NOMO-1 treated with dmso at 0.1 percent for 144 hours (cell line): ENCODE measurements around the gene RAPGEF1.
"Not testable (repeated sequence)": the region's sequence is repeated elsewhere in the genome, so short reads cannot be mapped to it uniquely, and the experiment has no call there.

ENCODE experiments used
- DNase-seq: peaks from one replicate; lab custom pipeline; 2025; ENCODE audit not compliant: unreplicated experiment; lab: John Stamatoyannopoulos, UW

RAPGEF1 gene

DNA sequence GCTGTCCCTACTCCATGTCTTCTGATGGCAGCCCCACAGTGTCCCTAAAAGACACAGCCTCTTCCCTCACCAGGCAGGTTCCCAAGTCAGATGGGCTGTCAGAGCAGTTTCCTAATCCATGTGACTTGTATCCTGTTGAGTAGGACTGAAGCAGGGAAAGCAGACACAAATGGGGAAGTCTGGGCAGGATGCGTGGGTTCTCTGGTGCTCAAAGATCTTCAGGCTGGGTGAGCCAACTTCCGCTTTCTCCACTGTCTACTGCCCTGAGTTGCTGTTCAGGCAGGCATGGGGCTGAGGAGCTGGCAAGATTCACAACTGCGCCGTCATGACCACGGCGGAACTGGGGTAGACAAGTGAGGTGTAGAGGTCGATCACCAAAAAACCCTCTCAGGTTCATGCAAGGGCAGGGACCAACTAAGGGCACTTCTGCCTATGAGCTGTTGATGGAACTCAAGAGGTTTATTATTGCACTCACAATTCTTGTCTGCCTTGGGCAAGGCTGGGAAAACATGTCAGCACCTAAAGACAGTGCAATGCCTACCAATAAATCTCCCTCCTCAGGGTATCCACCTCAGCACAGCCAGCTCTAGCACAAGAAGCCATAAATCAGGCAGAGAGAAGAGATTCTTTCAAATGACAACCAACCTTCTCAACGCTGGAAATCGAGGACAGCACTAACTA is 83.4 kb downstream of the RAPGEF1 start:
- peak; percentile 98 for DNase-seq

DNA sequence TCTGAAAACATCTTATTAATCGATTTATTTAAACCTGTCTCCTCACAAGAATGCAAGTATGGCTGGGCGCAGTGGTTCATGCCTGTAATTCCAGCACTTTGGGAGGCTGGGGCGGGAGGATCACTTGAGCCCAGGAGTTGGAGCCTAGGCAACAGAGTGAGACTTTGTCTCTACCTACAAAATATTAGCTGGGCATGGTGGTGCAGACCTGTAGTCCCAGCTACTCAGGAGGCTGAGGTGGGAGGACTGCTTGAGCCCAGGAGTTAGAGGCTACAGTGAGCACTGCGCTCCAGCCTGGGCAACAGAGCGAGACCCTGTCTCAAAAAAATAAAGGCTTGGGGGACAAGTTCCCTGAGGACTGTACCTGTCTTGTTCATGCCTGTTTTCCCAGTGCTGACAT is 85.5 kb downstream of the RAPGEF1 start:
- DNase-seq, result not testable (repeated sequence)

- DNase-seq, result peak; percentile 7
Observed at GRCh38 chr9:131651599-131651998, 88.3 kb downstream of the RAPGEF1 start.

DNA sequence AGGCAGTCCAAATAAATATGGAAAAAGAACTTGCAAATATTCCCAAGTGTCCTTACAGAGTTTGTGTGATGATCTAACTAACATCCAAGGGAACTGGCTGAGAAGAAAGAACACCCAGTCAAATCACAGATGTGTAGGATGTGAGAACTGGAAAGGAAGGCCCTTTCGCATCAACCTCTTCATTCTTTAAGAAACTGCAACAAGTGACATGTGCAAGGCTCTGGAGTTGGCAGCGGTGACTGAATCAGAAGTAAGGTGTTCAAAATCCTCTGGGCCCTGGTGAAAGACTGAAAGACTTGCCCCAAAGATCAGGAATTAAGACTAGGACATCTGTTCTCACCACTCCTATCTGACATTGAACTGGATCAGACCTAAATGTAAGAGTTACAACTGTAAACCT is 88.7 kb downstream of the RAPGEF1 start:
- no peak for DNase-seq

- no peak for DNase-seq
Observed at GRCh38 chr9:131650254-131650653, 89.6 kb downstream of the RAPGEF1 start.

DNA sequence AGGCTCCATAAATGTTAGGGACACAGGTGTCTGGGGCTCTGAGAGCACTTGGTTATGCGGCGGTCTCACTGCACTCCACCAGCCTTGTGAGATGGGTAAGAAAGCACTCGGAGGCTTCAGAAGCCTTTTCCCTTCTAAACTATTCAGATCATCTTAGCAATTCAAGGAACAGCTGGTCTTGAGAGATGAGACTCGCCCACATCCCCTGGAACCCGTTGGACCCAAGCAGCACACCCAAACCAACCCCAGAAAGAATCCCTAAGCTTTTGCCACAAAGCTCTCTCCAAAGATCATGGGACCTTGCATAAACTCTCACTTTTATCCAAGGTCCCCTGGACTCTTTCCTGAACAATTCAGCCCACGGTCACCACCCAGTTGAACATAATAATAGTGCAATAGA is 90.2 kb downstream of the RAPGEF1 start:
- DNase-seq, result no peak

DNA sequence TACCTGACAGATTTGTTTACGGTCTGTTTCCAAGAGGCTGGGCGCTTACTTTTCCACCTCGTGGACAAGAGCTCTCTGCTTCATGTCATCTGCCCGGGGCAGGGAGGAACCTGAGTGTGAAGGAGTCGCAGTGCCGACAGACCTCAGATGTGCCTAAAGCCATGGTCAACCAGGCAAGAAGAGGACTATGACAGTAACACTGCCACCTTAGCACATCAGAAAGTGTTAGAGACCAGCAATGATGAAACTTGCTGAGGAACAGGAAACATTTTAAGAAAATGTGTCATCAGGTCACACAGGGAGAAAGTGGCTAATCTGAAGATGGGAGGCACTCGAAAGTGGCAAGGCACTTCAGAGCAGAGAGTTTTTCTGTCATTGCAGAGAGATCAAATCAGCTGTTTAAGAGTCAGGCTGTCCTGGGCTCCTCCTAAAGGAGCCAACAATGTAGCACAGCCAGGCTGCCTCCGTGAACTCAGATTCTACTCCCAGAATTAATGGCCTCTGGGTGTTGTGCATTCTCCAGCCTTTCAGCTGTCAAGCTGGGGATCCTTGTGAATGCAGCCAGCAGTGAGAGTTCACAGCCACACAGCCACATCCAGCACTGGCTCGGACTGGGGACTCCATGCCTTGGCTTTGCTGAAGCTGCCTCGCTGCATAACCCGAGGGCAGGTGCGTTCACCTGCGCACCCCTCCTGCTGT is 94.6 kb downstream of the RAPGEF1 start:
- DNase-seq, result no peak

DNA sequence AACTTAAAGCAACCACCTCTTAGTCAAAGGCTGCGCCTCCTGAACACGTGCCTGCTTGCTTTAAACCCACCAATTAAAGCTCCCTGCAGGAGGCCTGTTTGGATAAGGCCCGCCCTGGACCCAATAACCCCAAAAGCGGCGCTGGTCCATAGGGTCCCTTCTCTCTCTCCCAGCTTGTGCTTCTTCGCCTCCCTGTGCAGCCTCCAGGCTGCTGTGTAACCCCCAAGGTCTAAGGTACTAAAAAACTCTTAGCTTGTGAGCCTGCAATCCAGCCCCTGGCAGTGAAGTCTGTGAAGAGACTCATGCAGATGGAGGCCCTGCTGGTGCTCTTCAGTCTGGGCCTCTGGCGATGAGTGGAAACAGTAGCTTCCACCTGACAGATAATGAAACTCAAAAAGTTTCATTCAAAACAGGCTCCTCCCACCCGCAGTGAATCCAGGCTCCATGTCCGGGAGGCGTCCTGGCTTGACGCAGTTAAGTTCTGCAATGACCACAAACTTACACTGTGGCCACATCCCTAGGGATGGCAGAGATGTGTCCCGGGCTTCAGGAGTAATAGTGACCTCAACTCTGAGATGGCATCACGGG is 97.3 kb downstream of the RAPGEF1 start:
- no peak for DNase-seq

DNA sequence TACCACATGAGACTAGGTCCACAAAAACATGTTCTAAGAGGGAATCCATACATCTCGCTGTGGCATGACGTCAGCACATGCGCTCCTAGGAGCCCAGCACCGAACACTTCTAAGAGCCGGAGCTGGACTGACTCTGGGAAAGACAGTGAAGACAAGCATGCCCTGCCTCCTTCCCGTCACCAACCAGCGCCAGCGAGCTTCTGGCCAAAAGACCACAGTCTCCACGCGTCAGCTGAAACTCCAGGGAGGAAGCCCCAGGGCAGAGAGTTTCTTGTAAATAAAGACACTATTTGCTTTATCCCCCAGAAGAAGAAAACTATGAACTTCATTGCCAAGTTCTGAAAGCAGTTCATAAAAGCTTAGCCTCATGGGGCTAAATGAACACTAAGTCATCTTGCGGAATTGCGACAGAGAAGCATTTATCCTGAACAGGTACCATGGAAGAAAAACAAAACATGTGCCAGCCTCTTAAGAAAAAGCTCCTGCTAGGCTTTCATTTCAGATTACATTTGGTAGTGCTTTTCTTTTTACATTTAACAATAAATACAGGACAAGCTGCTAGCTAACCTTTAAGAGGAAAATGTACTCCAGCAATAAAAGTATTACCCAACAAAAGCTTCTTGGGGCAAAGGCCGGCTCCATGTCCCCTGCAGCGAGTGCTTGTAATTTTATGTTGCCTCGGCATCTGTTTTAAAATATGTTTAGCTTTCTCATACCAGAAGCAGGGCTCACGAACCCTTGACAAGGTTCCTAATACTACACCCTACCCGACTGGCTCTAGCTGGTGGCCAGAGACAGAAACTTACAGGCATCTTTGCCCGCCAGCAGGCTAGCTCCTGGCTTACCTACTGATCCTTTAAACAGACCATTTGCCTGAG is 98.0 kb downstream of the RAPGEF1 start:
- no peak for DNase-seq

- no peak for DNase-seq
Observed at GRCh38 chr9:131640438-131641137, 99.3 kb downstream of the RAPGEF1 start.

- DNase-seq, result no peak
Observed at GRCh38 chr9:131639769-131640437, 100.0 kb downstream of the RAPGEF1 start.

DNA sequence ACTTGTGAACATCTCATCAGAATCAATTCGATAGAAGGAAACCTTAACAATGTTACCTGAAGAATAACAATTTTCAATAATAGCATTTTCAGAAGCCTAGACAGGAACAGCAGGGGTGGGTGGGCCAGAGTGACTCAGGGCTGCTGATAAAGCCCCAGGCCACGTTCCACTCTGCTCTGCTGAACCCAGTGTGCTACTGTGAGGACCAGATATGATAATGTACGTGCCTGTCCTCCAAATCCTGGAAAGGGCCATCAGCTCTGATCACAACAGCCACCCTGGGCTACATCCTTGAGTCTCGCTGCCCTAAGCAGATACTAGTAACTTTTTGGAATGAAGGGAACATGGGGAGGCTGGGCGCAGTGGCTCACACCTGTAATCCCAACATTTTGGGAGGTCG is 103.3 kb downstream of the RAPGEF1 start:
- DNase-seq, result no peak

DNA sequence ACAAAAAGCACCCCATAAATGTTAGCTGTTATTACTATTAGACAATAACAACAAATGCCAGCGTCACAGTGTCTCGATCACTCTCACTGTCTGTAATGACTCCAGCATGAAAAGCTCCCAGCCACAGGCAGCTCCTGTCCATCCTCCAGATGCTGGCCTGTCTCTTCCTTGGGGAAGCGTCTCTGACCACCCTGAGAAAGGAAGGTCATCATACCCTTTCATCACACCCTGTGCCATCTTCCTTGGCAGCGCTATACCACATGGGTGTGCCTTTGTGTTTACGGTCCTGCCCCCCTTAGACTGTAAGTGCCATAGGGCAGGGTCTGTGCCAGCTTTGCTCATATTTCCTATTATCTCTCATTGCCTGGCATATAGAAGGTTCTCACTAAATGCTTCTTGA is 104.0 kb downstream of the RAPGEF1 start:
- DNase-seq, result no peak

DNA sequence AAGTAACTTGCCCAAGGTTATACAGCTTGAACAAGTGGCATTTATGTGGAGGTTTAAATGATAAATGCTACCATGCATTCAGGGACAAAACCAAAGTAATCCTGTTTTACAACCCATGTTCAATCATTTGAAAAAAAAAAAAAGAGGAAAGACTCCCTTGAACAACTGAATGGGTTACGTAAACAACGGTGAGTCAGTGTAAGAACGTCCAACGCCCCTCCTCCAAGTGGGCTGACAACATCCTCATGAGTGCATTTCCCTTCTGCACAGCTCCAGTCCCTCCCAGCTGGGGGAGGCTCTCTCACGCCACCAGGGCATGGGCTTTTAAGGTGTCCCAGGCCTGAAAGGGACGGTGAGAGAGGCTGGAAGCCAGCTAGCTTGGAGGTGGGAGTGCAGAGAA is 104.6 kb downstream of the RAPGEF1 start:
- peak; percentile 92 for DNase-seq

- DNase-seq, result no peak
Observed at GRCh38 chr9:131633491-131634031, 106.3 kb downstream of the RAPGEF1 start.

GRCh38 chr9:131631306-131631705 is 108.6 kb downstream of the RAPGEF1 start:
- no peak for DNase-seq

GRCh38 chr9:131630205-131630831 is 109.6 kb downstream of the RAPGEF1 start:
- DNase-seq, result no peak

DNA sequence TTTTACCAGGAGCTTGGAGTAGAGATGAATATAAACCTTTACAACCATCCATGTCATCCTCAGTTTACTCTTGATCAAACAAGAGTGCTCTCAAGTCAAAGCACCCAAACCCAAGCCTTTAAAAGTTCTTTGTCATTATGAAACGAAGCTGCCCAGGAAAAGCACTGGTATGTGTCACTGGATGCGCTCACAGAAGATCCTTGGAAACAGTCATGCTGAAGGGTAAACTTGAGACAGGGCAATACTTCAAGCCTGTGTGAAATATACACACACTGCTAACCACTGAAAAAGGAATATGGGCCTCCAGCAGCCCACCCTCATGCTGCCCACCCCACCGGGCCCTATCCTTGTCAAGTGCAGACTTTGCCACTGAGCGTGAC is 110.1 kb downstream of the RAPGEF1 start:
- no peak for DNase-seq

DNA sequence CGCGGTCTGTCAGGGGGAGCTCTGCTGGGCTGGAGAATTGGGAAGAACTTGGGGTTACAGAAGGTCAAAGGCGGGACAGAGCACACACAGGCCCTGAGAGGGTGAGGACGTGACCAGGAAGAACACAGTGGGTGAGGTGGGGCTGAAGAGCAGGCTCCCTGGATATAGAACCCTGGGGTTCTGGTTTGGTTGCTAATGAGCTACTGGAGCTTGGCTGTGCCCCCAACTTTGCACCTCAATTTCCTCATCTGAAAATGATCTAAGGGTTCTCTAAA is 110.7 kb downstream of the RAPGEF1 start:
- DNase-seq, result no peak
